Gastrocnemius medialis (tissue), 4 donors: Measurements from ENCODE around the gene SETBP1. TPM values are rescaled to one million over a fixed set of nuclear protein-coding genes. Genes with fewer than 3 reads are reported as not detected.

Source experiments
- ATAC-seq, 2 donors: fragments of 150-250 bp; one replicate each; pipeline ENCODE4 v1.9.1; 2016
- DNase-seq, 2 donors: peaks; one replicate each; pipeline ENCODE4 v3.0.0-alpha.2; 2019
- H3K27ac ChIP-seq, 4 donors: fragments of 200-600 bp; sonication (generic); 1 replicate in 1 of 4; 2 replicates in 3 of 4; pipeline ENCODE4 v1.5.1; 2016 to 2018; ENCODE audit warnings: mild to moderate bottlenecking in 2 of 4, moderate library complexity in 1 of 4
- H3K27me3 ChIP-seq, 3 donors: fragments of 200-600 bp; sonication (generic) in 2 of 3; 1 replicate in 1 of 3; 2 replicates in 2 of 3; pipeline versions ENCODE4 v1.5.1 to v1.6.0; 2016 to 2019; ENCODE audit warnings: mild to moderate bottlenecking in 1 of 3, moderate library complexity in 1 of 3
- H3K36me3 ChIP-seq, 2 donors: fragments of 200-600 bp; sonication (generic) in 1 of 2; one replicate each; pipeline ENCODE4 v1.5.1; 2017 to 2018
- H3K4me1 ChIP-seq, 2 donors: fragments of 200-600 bp; sonication (generic) in 1 of 2; one replicate each; pipeline ENCODE4 v1.5.1; 2016 to 2017; ENCODE audit warnings: mild to moderate bottlenecking in 2 of 2
- H3K4me3 ChIP-seq, 4 donors: fragments of 200-600 bp; sonication (generic) in 3 of 4; 1 replicate in 1 of 4; 2 replicates in 3 of 4; pipeline ENCODE4 v1.5.1; 2016 to 2019; ENCODE audit warnings: mild to moderate bottlenecking in 2 of 4
- H3K9me3 ChIP-seq, 3 donors: fragments of 200-600 bp; sonication (generic) in 2 of 3; 1 replicate in 1 of 3; 2 replicates in 2 of 3; pipeline ENCODE4 v1.5.1; 2016 to 2019
- CTCF ChIP-seq, 5 experiments: fragments of 450-650 bp in 3 of 5; fragments of 200-600 bp in 2 of 5; sonication (generic) in 2 of 5; IDR thresholded peaks in 4 of 5; conservative IDR thresholded peaks in 1 of 5; 1 replicate in 4 of 5; 2 replicates in 1 of 5; pipeline ENCODE4 v1.5.1; 2016 to 2019; ENCODE audit warnings: antibody characterized with exemption in 5 of 5, mild to moderate bottlenecking in 3 of 5, moderate library complexity in 3 of 5
- POLR2A ChIP-seq, 2 donors: fragments of 450-650 bp; IDR thresholded peaks; one replicate each; pipeline ENCODE4 v1.6.1; 2017; ENCODE audit warnings: antibody characterized with exemption in 2 of 2, mild to moderate bottlenecking in 2 of 2, moderate library complexity in 2 of 2
- in situ Hi-C, 4 donors: fragments of 200-750 bp; cut with MboI; loops; one replicate each; pipeline versions ENCODE4 v1.15.0 to v1.8.0; 2017; ENCODE audit warnings: low sequenced_read_pairs in 4 of 4
- intact Hi-C: fragments of 100-400 bp; cut with DNase I; formaldehyde crosslinking; loops from one replicate; pipeline ENCODE4 v1.15.1; 2023; ENCODE audit warnings: low total_unique reads
- total RNA-seq, 4 donors: library from RNA; depleted of rRNA; stranded (reverse); fragments of >200 nt; gene quantifications; one replicate each; pipeline versions ENCODE4 v1.1.0 to v1.2.3, GENCODE V29; 2016

The SETBP1 gene
- total RNA-seq, 4 donors from 2014 or later: 9.2 to 20.0 (median 15.3) TPM

- TF ChIP-seq POLR2A (IDR thresholded peaks at IDR 0.05): no peak
- no peak for TF ChIP-seq CTCF (IDR thresholded peaks at IDR 0.05 in 4 of 5, conservative IDR thresholded peaks at IDR 0.05 in 1 of 5)
- Histone ChIP-seq H3K36me3 (no peaks in the 10 kb centered on the region), H3K27me3 (no peaks in the 10 kb centered on the region), H3K4me3 (no peak overlapping the region), H3K9me3 (no peaks in the 10 kb centered on the region), H3K4me1 (peaks cover 41 to 45% of the 10 kb centered on the region in 2 donors), H3K27ac (peak overlapping the region in 1 of 4 donors; percentile 42)
- in situ Hi-C loops (loop anchor here in 1 of 4 donors (25.0 kb wide), 1 partner anchor 467 kb away; no protein-coding TSS in a partner anchor), intact Hi-C loops (no loop called here)
- peak; percentile 37 to 44 for ATAC-seq
- DNase-seq: peak in 1 of 2 donors; percentile 35
These were observed 239.8 kb downstream of the SETBP1 start for GRCh38 chr18:44920441-44920840.

GRCh38 chr18:44921974-44922373 is 241.3 kb downstream of the SETBP1 start:
- no peak overlapping the region for H3K4me3 ChIP-seq
- DNase-seq (no peak), ATAC-seq (no peak)
- H3K27me3 ChIP-seq: no peaks in the 10 kb centered on the region
- no peaks in the 10 kb centered on the region for H3K9me3 ChIP-seq
- no peak overlapping the region for H3K27ac ChIP-seq
- no peak for TF ChIP-seq CTCF (IDR thresholded peaks at IDR 0.05 in 4 of 5, conservative IDR thresholded peaks at IDR 0.05 in 1 of 5)
- TF ChIP-seq POLR2A (IDR thresholded peaks at IDR 0.05): no peak
- H3K4me1 ChIP-seq: peaks cover 31 to 39% of the 10 kb centered on the region in 2 donors
- no peaks in the 10 kb centered on the region for H3K36me3 ChIP-seq
- intact Hi-C loops: no loop called here
- in situ Hi-C loops: loop anchor here in 1 of 4 donors (25.0 kb wide), 1 partner anchor 465 kb away; no protein-coding TSS in a partner anchor

GRCh38 chr18:44922968-44923367 is 242.3 kb downstream of the SETBP1 start:
- H3K36me3 ChIP-seq: no peaks in the 10 kb centered on the region
- H3K27ac ChIP-seq: no peak overlapping the region
- no peaks in the 10 kb centered on the region for H3K27me3 ChIP-seq
- DNase-seq (no peak), ATAC-seq (no peak)
- intact Hi-C loops (no loop called here), in situ Hi-C loops (loop anchor here in 1 of 4 donors (25.0 kb wide), 1 partner anchor 464 kb away; no protein-coding TSS in a partner anchor)
- H3K4me3 ChIP-seq: no peak overlapping the region
- H3K4me1 ChIP-seq: peaks cover 22 to 33% of the 10 kb centered on the region in 2 donors
- TF ChIP-seq CTCF (IDR thresholded peaks at IDR 0.05 in 4 of 5, conservative IDR thresholded peaks at IDR 0.05 in 1 of 5) (no peak), POLR2A (IDR thresholded peaks at IDR 0.05) (no peak)
- no peaks in the 10 kb centered on the region for H3K9me3 ChIP-seq

- Histone ChIP-seq H3K9me3 (no peaks in the 10 kb centered on the region), H3K36me3 (no peaks in the 10 kb centered on the region), H3K4me3 (no peak overlapping the region), H3K27me3 (no peaks in the 10 kb centered on the region), H3K27ac (no peak overlapping the region), H3K4me1 (peaks cover 15 to 27% of the 10 kb centered on the region in 2 donors)
- DNase-seq: no peak
- in situ Hi-C loops (loop anchor here in 1 of 4 donors (25.0 kb wide), 1 partner anchor 462 kb away; no protein-coding TSS in a partner anchor), intact Hi-C loops (no loop called here)
- ATAC-seq: peak; percentile 15 to 22
- TF ChIP-seq CTCF (IDR thresholded peaks at IDR 0.05 in 4 of 5, conservative IDR thresholded peaks at IDR 0.05 in 1 of 5) (no peak), POLR2A (IDR thresholded peaks at IDR 0.05) (no peak)
These were observed 244.3 kb downstream of the SETBP1 start for GRCh38 chr18:44924785-44925499.
